Large intestine (tissue), 3 donors: ENCODE measurements around the gene WDR7. TPM values are rescaled to one million over a fixed set of nuclear protein-coding genes. Genes with fewer than 3 reads are reported as not detected.

ENCODE experiments used
- DNase-seq, 2 donors: peaks; one replicate each; pipeline versions ENCODE4 v3.0.0 to v3.0.0-alpha.2; 2013
- H3K27ac ChIP-seq: one replicate; pipeline ENCODE4 v1.5.1; 2013; ENCODE audit warnings: low read length
- H3K27me3 ChIP-seq: 2 replicates; pipeline ENCODE4 v1.6.1; 2013; ENCODE audit warnings: low read length; ENCODE audit not compliant: control insufficient read depth, insufficient read depth
- H3K36me3 ChIP-seq: 2 replicates; pipeline ENCODE4 v1.6.1; 2013; ENCODE audit warnings: low read length; ENCODE audit not compliant: control insufficient read depth, insufficient read depth
- H3K4me1 ChIP-seq: one replicate; pipeline ENCODE4 v1.6.1; 2013; ENCODE audit warnings: low read length; ENCODE audit not compliant: control insufficient read depth, insufficient read depth
- H3K4me3 ChIP-seq: one replicate; pipeline ENCODE4 v1.5.1; 2013; ENCODE audit warnings: low read length
- H3K9me3 ChIP-seq: one replicate; pipeline ENCODE4 v1.6.1; 2013; ENCODE audit warnings: mild to moderate bottlenecking, low read depth, low read length, moderate library complexity; ENCODE audit not compliant: control insufficient read depth
- WGBS: methylation state at CpG from one replicate; pipeline ENCODE4 v1.1.5; 2013; ENCODE audit warnings: low lambda C conversion rate; ENCODE audit not compliant: insufficient coverage; 5-methylcytosine and 5-hydroxymethylcytosine counted together
- polyA plus RNA-seq: library from polyadenylated mRNA; unstranded; fragments of 120-200 nt; gene quantifications from one replicate; pipeline ENCODE4 v1.2.1, GENCODE V29; 2013

The WDR7 gene
- polyA plus RNA-seq, 1 donor: 9.0 TPM

GRCh38 chr18:56992777-56993176, 341.6 kb downstream of the WDR7 start:
- no peak for DNase-seq
- Histone ChIP-seq H3K36me3 (no peaks in the 10 kb centered on the region), H3K27ac (no peak overlapping the region), H3K4me1 (peaks cover 2% of the 10 kb centered on the region), H3K9me3 (no peaks in the 10 kb centered on the region), H3K27me3 (no peaks in the 10 kb centered on the region), H3K4me3 (no peak overlapping the region)
- WGBS: no CpG with 5 or more reads among the region's 1 CpG

- Histone ChIP-seq H3K27ac (no peak overlapping the region), H3K27me3 (no peaks in the 10 kb centered on the region), H3K36me3 (no peaks in the 10 kb centered on the region), H3K4me1 (peaks cover 2% of the 10 kb centered on the region), H3K9me3 (no peaks in the 10 kb centered on the region), H3K4me3 (no peak overlapping the region)
- peak; percentile 36 to 81 for DNase-seq
- 100% methylated on average over 1 of the region's 4 CpGs for WGBS
Measured at GRCh38 chr18:56995579-56996188, 344.5 kb downstream of the WDR7 start.

- no peak overlapping the region for H3K27ac ChIP-seq
- no peaks in the 10 kb centered on the region for H3K27me3 ChIP-seq
- DNase-seq: no peak
- no peaks in the 10 kb centered on the region for H3K9me3 ChIP-seq
- no CpG with 5 or more reads among the region's 2 CpGs for WGBS
- no peaks in the 10 kb centered on the region for H3K36me3 ChIP-seq
- no peak overlapping the region for H3K4me3 ChIP-seq
- H3K4me1 ChIP-seq: peaks cover 2% of the 10 kb centered on the region
Measured at GRCh38 chr18:56997200-56997599, 346.0 kb downstream of the WDR7 start.

GRCh38 chr18:56999823-57000222, 348.7 kb downstream of the WDR7 start:
- no peaks in the 10 kb centered on the region for H3K27me3 ChIP-seq
- peaks cover 10% of the 10 kb centered on the region for H3K4me1 ChIP-seq
- H3K4me3 ChIP-seq: no peak overlapping the region
- WGBS: 100% methylated on average over 1 of the region's 3 CpGs
- DNase-seq: no peak
- no peaks in the 10 kb centered on the region for H3K36me3 ChIP-seq
- H3K27ac ChIP-seq: no peak overlapping the region
- no peaks in the 10 kb centered on the region for H3K9me3 ChIP-seq

GRCh38 chr18:57002627-57003026, 351.5 kb downstream of the WDR7 start:
- no peaks in the 10 kb centered on the region for H3K27me3 ChIP-seq
- H3K4me3 ChIP-seq: no peak overlapping the region
- H3K4me1 ChIP-seq: peaks cover 8% of the 10 kb centered on the region
- no CpG with 5 or more reads among the region's 2 CpGs for WGBS
- no peak overlapping the region for H3K27ac ChIP-seq
- DNase-seq: no peak
- H3K9me3 ChIP-seq: no peaks in the 10 kb centered on the region
- no peaks in the 10 kb centered on the region for H3K36me3 ChIP-seq

GRCh38 chr18:57003342-57003741, 352.2 kb downstream of the WDR7 start:
- no peak overlapping the region for H3K27ac ChIP-seq
- H3K4me3 ChIP-seq: no peak overlapping the region
- no peak for DNase-seq
- no peaks in the 10 kb centered on the region for H3K27me3 ChIP-seq
- 14% methylated on average over 2 of the region's 2 CpGs for WGBS
- no peaks in the 10 kb centered on the region for H3K36me3 ChIP-seq
- no peaks in the 10 kb centered on the region for H3K9me3 ChIP-seq
- H3K4me1 ChIP-seq: peaks cover 8% of the 10 kb centered on the region

- Histone ChIP-seq H3K9me3 (no peaks in the 10 kb centered on the region), H3K27me3 (no peaks in the 10 kb centered on the region), H3K27ac (peak overlapping the region; percentile 75), H3K4me1 (peaks cover 8% of the 10 kb centered on the region), H3K36me3 (no peaks in the 10 kb centered on the region), H3K4me3 (no peak overlapping the region)
- no CpG with 5 or more reads among the region's 5 CpGs for WGBS
- DNase-seq: peak; percentile 43 to 85
Measured at GRCh38 chr18:57004366-57005121, 353.4 kb downstream of the WDR7 start.

- 98% methylated on average over 5 of the region's 11 CpGs for WGBS
- Histone ChIP-seq H3K4me3 (no peak overlapping the region), H3K27ac (no peak overlapping the region), H3K9me3 (no peaks in the 10 kb centered on the region), H3K4me1 (peaks cover 8% of the 10 kb centered on the region), H3K36me3 (no peaks in the 10 kb centered on the region), H3K27me3 (no peaks in the 10 kb centered on the region)
- DNase-seq: no peak
Measured at GRCh38 chr18:57008001-57008686, 357.0 kb downstream of the WDR7 start.

- Histone ChIP-seq H3K27ac (no peak overlapping the region), H3K4me1 (no peaks in the 10 kb centered on the region), H3K4me3 (no peak overlapping the region)
Measured at GRCh38 chr18:57009844-57010243, 358.7 kb downstream of the WDR7 start.

GRCh38 chr18:57014772-57015413, 363.7 kb downstream of the WDR7 start:
- WGBS: 20% methylated on average over 1 of the region's 4 CpGs
- Histone ChIP-seq H3K27me3 (no peaks in the 10 kb centered on the region), H3K36me3 (no peaks in the 10 kb centered on the region), H3K27ac (no peak overlapping the region), H3K4me1 (no peaks in the 10 kb centered on the region), H3K4me3 (no peak overlapping the region), H3K9me3 (no peaks in the 10 kb centered on the region)
- DNase-seq: peak in 1 of 2 donors; percentile 12

More at GRCh38 chr18:57009844-57010243, 358.7 kb downstream of the WDR7 start:
- DNase-seq: no peak
- no peaks in the 10 kb centered on the region for H3K36me3 ChIP-seq
- no peaks in the 10 kb centered on the region for H3K27me3 ChIP-seq
- WGBS: no CpG with 5 or more reads among the region's 4 CpGs
- H3K9me3 ChIP-seq: no peaks in the 10 kb centered on the region
